Fibroblast of skin of left biceps (primary cell): ENCODE measurements around the gene RPIA.

Experiments
- DNase-seq, 2 experiments: peaks; one replicate each; pipeline ENCODE4 v3.0.0-alpha.2; 2013; ENCODE audit warnings: low read depth in 2 of 2

The RPIA gene

GRCh38 chr2:88684519-88684918, 7.0 kb upstream of the RPIA start:
- DNase-seq, result no peak

GRCh38 chr2:88686320-88686719, 5.2 kb upstream of the RPIA start:
- no peak for DNase-seq

GRCh38 chr2:88687384-88687783, 4.1 kb upstream of the RPIA start:
- DNase-seq, result no peak

- DNase-seq, result no peak
Observed at GRCh38 chr2:88690591-88691338, 708 bp upstream of the RPIA start.

- no peak for DNase-seq
Observed at GRCh38 chr2:88692187-88692586, 714 bp downstream of the RPIA start.

GRCh38 chr2:88693911-88694414, 2.5 kb downstream of the RPIA start:
- no peak for DNase-seq

GRCh38 chr2:88696611-88697010, 5.1 kb downstream of the RPIA start:
- no peak for DNase-seq

- no peak for DNase-seq
Observed at GRCh38 chr2:88697370-88698026, 6.0 kb downstream of the RPIA start.

GRCh38 chr2:88698027-88698413, 6.5 kb downstream of the RPIA start:
- no peak for DNase-seq

GRCh38 chr2:88698498-88699233, 7.2 kb downstream of the RPIA start:
- DNase-seq, result no peak

GRCh38 chr2:88707003-88707402, 15.5 kb downstream of the RPIA start:
- DNase-seq, result no peak

- DNase-seq, result no peak
Observed at GRCh38 chr2:88709181-88709631, 17.7 kb downstream of the RPIA start.

- no peak for DNase-seq
Observed at GRCh38 chr2:88711289-88711688, 19.8 kb downstream of the RPIA start.

GRCh38 chr2:88711897-88712296, 20.4 kb downstream of the RPIA start:
- no peak for DNase-seq

- DNase-seq, result no peak
Observed at GRCh38 chr2:88713408-88713807, 21.9 kb downstream of the RPIA start.

- DNase-seq, result no peak
Observed at GRCh38 chr2:88714667-88715066, 23.2 kb downstream of the RPIA start.

GRCh38 chr2:88720399-88720798, 28.9 kb downstream of the RPIA start:
- DNase-seq, result no peak

- no peak for DNase-seq
Observed at GRCh38 chr2:88721268-88721667, 29.8 kb downstream of the RPIA start.

GRCh38 chr2:88724643-88725332, 33.3 kb downstream of the RPIA start:
- DNase-seq, result no peak

- DNase-seq, result no peak
Observed at GRCh38 chr2:88729061-88729745, 37.7 kb downstream of the RPIA start.

- no peak for DNase-seq
Observed at GRCh38 chr2:88733155-88733902, 41.9 kb downstream of the RPIA start.
